ENCODE results near the gene ARL3.

DNA sequence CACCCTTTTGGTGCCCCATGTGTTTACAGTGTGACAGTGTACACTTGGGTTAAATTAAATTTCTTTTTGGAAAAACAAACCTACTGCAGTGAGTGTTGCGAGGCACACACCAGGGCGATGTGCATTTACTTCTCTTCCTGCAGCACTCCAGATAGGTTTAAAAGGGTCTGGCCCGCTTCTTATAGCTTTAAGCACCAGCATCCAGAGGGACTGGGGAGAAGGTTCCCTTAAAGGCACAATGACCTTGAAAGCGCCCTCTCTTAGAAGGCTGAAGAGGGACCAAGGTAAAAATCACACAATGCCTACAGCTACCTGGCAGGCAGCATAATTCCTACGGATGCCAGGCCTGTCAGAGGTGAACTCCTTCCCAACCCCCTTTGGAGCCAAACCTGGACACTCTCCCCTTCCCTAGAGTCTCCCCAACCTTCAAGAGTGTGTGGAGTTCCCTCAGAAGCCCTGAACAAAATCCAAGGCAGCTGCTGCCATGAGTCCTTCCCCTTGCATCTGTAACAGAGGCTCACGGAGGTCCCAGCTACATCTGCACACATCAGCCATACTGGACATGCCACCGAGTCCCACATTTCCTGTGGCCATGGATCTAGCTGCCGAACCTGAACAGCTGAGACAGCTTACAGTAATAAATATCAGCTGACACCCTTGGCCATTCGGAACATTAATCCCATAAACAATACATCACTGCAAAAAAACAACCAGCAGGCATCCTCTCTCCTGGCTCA, 36.7 kb downstream of the ARL3 start:
- TF ChIP-seq, protein P1, sequence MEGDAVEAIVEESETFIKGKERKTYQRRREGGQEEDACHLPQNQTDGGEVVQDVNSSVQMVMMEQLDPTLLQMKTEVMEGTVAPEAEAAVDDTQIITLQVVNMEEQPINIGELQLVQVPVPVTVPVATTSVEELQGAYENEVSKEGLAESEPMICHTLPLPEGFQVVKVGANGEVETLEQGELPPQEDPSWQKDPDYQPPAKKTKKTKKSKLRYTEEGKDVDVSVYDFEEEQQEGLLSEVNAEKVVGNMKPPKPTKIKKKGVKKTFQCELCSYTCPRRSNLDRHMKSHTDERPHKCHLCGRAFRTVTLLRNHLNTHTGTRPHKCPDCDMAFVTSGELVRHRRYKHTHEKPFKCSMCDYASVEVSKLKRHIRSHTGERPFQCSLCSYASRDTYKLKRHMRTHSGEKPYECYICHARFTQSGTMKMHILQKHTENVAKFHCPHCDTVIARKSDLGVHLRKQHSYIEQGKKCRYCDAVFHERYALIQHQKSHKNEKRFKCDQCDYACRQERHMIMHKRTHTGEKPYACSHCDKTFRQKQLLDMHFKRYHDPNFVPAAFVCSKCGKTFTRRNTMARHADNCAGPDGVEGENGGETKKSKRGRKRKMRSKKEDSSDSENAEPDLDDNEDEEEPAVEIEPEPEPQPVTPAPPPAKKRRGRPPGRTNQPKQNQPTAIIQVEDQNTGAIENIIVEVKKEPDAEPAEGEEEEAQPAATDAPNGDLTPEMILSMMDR (IDR thresholded peaks at IDR 0.05): no peak
- no peak for TF ChIP-seq POLR2AphosphoS5 (IDR thresholded peaks at IDR 0.05)
- no peak for TF ChIP-seq POLR2A (IDR thresholded peaks at IDR 0.05; ENCODE audit: low read depth)

Data from esophagus muscularis mucosa (tissue), 3 donors.